H1 (cell line): ENCODE data around the gene TDP2. TPM values are rescaled to one million over a fixed set of nuclear protein-coding genes. Genes with fewer than 3 reads are reported as not detected.

Experiments
- BACH1 ChIP-seq: IDR thresholded peaks from 2 replicates; pipeline ENCODE4 v1.6.1; 2012; ENCODE audit warnings: low read length, improper control_type of control experiment
- CTBP2 ChIP-seq: IDR thresholded peaks from 2 replicates; pipeline ENCODE4 v1.7.0; 2011; ENCODE audit warnings: borderline replicate concordance, mild to moderate bottlenecking, moderate library complexity, mixed read lengths, low read length; ENCODE audit not compliant: insufficient read depth, insufficient read length
- EP300 ChIP-seq, 2 experiments: IDR thresholded peaks; 1 replicate in 1 of 2; 2 replicates in 1 of 2; pipeline ENCODE4 v1.6.1; 2011 to 2012; ENCODE audit warnings: low read depth in 2 of 2, low read length in 2 of 2, mild to moderate bottlenecking in 2 of 2, borderline replicate concordance in 1 of 2, inconsistent platforms in 1 of 2, moderate library complexity in 1 of 2
- USF2 ChIP-seq: IDR thresholded peaks from 2 replicates; pipeline ENCODE4 v1.6.1; 2011; ENCODE audit warnings: low read length, improper control_type of control experiment
- polyA plus RNA-seq, 7 experiments: library from polyadenylated mRNA; depleted of rRNA in 3 of 7; stranded (reverse) in 5 of 7; unstranded in 2 of 7; fragments of >200 nt in 5 of 7; fragments of 200-250 nt in 2 of 7; gene quantifications; 1 replicate in 5 of 7; 2 replicates in 1 of 7; 4 replicates in 1 of 7; pipeline versions ENCODE4 v1.2.1 to v1.2.3, GENCODE V29; 2011 to 2013; ENCODE audit warnings: missing spikeins in 2 of 7, mixed read lengths in 2 of 7
- total RNA-seq: library from RNA; stranded (reverse); fragmentation: NEBNext Ultra II Directional; extraction: Animal tissue kit (Norgen Biotek cat#: 25700); gene quantifications from 2 replicates; pipeline ENCODE4 v1.2.1, GENCODE V29; 2021
- TF ChIP-seq, protein P1 (sequence below): fragments of 300-600 bp; sonication (generic); IDR thresholded peaks from 2 replicates; pipeline ENCODE4 v1.7.1; 2012; ENCODE audit warnings: low read length, moderate library complexity, mild to moderate bottlenecking, inconsistent platforms; ENCODE audit not compliant: insufficient replicate concordance
- TF ChIP-seq, protein P2 (sequence below), 3 experiments: IDR thresholded peaks; 1 replicate in 2 of 3; 2 replicates in 1 of 3; pipeline versions ENCODE4 v1.5.1 to v1.6.1; 2011; ENCODE audit warnings: low read length in 3 of 3, mild to moderate bottlenecking in 3 of 3, inconsistent platforms in 2 of 3, low read depth in 1 of 3, moderate library complexity in 1 of 3; ENCODE audit not compliant: insufficient read depth in 1 of 3; ENCODE audit errors: control extremely low read depth in 1 of 3

Gene TDP2
- total and polyA plus RNA-seq, 2 of the 8 experiments (the other 6 are each of a cell fraction or from before 2014, with no cell fraction given) = 18.8 to 51.6 TPM

GRCh38 chr6:24621626-24622289 lies 44.9 kb downstream of the TDP2 start (continued):
- TF ChIP-seq, protein P1, sequence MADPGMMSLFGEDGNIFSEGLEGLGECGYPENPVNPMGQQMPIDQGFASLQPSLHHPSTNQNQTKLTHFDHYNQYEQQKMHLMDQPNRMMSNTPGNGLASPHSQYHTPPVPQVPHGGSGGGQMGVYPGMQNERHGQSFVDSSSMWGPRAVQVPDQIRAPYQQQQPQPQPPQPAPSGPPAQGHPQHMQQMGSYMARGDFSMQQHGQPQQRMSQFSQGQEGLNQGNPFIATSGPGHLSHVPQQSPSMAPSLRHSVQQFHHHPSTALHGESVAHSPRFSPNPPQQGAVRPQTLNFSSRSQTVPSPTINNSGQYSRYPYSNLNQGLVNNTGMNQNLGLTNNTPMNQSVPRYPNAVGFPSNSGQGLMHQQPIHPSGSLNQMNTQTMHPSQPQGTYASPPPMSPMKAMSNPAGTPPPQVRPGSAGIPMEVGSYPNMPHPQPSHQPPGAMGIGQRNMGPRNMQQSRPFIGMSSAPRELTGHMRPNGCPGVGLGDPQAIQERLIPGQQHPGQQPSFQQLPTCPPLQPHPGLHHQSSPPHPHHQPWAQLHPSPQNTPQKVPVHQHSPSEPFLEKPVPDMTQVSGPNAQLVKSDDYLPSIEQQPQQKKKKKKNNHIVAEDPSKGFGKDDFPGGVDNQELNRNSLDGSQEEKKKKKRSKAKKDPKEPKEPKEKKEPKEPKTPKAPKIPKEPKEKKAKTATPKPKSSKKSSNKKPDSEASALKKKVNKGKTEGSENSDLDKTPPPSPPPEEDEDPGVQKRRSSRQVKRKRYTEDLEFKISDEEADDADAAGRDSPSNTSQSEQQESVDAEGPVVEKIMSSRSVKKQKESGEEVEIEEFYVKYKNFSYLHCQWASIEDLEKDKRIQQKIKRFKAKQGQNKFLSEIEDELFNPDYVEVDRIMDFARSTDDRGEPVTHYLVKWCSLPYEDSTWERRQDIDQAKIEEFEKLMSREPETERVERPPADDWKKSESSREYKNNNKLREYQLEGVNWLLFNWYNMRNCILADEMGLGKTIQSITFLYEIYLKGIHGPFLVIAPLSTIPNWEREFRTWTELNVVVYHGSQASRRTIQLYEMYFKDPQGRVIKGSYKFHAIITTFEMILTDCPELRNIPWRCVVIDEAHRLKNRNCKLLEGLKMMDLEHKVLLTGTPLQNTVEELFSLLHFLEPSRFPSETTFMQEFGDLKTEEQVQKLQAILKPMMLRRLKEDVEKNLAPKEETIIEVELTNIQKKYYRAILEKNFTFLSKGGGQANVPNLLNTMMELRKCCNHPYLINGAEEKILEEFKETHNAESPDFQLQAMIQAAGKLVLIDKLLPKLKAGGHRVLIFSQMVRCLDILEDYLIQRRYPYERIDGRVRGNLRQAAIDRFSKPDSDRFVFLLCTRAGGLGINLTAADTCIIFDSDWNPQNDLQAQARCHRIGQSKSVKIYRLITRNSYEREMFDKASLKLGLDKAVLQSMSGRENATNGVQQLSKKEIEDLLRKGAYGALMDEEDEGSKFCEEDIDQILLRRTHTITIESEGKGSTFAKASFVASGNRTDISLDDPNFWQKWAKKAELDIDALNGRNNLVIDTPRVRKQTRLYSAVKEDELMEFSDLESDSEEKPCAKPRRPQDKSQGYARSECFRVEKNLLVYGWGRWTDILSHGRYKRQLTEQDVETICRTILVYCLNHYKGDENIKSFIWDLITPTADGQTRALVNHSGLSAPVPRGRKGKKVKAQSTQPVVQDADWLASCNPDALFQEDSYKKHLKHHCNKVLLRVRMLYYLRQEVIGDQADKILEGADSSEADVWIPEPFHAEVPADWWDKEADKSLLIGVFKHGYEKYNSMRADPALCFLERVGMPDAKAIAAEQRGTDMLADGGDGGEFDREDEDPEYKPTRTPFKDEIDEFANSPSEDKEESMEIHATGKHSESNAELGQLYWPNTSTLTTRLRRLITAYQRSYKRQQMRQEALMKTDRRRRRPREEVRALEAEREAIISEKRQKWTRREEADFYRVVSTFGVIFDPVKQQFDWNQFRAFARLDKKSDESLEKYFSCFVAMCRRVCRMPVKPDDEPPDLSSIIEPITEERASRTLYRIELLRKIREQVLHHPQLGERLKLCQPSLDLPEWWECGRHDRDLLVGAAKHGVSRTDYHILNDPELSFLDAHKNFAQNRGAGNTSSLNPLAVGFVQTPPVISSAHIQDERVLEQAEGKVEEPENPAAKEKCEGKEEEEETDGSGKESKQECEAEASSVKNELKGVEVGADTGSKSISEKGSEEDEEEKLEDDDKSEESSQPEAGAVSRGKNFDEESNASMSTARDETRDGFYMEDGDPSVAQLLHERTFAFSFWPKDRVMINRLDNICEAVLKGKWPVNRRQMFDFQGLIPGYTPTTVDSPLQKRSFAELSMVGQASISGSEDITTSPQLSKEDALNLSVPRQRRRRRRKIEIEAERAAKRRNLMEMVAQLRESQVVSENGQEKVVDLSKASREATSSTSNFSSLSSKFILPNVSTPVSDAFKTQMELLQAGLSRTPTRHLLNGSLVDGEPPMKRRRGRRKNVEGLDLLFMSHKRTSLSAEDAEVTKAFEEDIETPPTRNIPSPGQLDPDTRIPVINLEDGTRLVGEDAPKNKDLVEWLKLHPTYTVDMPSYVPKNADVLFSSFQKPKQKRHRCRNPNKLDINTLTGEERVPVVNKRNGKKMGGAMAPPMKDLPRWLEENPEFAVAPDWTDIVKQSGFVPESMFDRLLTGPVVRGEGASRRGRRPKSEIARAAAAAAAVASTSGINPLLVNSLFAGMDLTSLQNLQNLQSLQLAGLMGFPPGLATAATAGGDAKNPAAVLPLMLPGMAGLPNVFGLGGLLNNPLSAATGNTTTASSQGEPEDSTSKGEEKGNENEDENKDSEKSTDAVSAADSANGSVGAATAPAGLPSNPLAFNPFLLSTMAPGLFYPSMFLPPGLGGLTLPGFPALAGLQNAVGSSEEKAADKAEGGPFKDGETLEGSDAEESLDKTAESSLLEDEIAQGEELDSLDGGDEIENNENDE = no peak
- TF ChIP-seq EP300 (IDR thresholded peaks at IDR 0.05; ENCODE audit: borderline replicate concordance in 1 of 2, low read depth in 2 of 2, low read length in 2 of 2) (no peak), CTBP2 (no peak), USF2 (no peak), BACH1 (no peak)
- TF ChIP-seq, protein P2, sequence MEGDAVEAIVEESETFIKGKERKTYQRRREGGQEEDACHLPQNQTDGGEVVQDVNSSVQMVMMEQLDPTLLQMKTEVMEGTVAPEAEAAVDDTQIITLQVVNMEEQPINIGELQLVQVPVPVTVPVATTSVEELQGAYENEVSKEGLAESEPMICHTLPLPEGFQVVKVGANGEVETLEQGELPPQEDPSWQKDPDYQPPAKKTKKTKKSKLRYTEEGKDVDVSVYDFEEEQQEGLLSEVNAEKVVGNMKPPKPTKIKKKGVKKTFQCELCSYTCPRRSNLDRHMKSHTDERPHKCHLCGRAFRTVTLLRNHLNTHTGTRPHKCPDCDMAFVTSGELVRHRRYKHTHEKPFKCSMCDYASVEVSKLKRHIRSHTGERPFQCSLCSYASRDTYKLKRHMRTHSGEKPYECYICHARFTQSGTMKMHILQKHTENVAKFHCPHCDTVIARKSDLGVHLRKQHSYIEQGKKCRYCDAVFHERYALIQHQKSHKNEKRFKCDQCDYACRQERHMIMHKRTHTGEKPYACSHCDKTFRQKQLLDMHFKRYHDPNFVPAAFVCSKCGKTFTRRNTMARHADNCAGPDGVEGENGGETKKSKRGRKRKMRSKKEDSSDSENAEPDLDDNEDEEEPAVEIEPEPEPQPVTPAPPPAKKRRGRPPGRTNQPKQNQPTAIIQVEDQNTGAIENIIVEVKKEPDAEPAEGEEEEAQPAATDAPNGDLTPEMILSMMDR (IDR thresholded peaks at IDR 0.05; ENCODE audit: control extremely low read depth in 1 of 3, insufficient read depth in 1 of 3, low read depth in 1 of 3, low read length in 3 of 3) = no peak
